ENCODE data around the gene ENTHD1.

GRCh38 chr22:39905687-39906086 is 12.1 kb upstream of the ENTHD1 start:
- TF ChIP-seq CTCF (IDR thresholded peaks at IDR 0.05; ENCODE audit: poor library complexity, severe bottlenecking): no peak
- no peak for TF ChIP-seq EZH2 (IDR thresholded peaks at IDR 0.05; ENCODE audit: borderline replicate concordance, insufficient read depth, low read length, poor library complexity, severe bottlenecking)
- no peak for TF ChIP-seq TAF1 (IDR thresholded peaks at IDR 0.05; ENCODE audit: low read depth)
- no peak for TF ChIP-seq REST (IDR thresholded peaks at IDR 0.05; ENCODE audit: borderline replicate concordance)
- TF ChIP-seq POLR2AphosphoS5 (IDR thresholded peaks at IDR 0.05): no peak
- no peak for TF ChIP-seq EP300 (conservative IDR thresholded peaks at IDR 0.05; ENCODE audit: poor library complexity, severe bottlenecking)
